ENCODE measurements around the gene MTMR3. TPM values are rescaled to one million over a fixed set of nuclear protein-coding genes. Genes with fewer than 3 reads are reported as not detected.

The MTMR3 gene
- total and polyA plus RNA-seq, 2 of the 8 experiments (the other 6 are each of a cell fraction or from before 2014, with no cell fraction given), result 16.9 to 18.5 TPM

DNA sequence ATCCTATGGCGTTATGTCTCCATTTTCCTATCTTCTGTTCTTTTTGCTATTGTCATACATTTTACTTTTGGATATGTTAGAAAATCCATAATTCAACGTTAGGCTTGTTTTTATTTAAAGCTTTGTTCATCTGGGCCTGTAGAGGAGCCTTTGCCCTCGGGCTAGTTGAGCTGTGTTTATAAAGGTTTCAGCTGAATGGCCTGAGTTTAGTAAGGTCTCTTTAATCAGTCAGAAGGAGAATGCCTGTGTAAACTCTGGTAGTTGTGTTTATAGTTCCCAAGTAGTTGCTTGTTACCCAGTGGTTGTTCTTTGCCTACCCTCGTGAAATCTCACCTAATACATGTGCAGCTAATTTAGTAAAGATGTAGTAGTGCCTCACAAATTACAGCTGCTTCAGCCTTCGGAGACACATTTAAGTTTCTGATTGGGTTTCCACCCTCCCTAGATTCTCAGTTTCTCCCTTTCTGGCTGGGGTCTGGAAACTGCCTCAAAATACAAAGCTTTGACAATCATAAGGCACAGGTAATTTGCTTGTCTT, 33.1 kb downstream of the MTMR3 start (continued):
- TF ChIP-seq, protein P1, sequence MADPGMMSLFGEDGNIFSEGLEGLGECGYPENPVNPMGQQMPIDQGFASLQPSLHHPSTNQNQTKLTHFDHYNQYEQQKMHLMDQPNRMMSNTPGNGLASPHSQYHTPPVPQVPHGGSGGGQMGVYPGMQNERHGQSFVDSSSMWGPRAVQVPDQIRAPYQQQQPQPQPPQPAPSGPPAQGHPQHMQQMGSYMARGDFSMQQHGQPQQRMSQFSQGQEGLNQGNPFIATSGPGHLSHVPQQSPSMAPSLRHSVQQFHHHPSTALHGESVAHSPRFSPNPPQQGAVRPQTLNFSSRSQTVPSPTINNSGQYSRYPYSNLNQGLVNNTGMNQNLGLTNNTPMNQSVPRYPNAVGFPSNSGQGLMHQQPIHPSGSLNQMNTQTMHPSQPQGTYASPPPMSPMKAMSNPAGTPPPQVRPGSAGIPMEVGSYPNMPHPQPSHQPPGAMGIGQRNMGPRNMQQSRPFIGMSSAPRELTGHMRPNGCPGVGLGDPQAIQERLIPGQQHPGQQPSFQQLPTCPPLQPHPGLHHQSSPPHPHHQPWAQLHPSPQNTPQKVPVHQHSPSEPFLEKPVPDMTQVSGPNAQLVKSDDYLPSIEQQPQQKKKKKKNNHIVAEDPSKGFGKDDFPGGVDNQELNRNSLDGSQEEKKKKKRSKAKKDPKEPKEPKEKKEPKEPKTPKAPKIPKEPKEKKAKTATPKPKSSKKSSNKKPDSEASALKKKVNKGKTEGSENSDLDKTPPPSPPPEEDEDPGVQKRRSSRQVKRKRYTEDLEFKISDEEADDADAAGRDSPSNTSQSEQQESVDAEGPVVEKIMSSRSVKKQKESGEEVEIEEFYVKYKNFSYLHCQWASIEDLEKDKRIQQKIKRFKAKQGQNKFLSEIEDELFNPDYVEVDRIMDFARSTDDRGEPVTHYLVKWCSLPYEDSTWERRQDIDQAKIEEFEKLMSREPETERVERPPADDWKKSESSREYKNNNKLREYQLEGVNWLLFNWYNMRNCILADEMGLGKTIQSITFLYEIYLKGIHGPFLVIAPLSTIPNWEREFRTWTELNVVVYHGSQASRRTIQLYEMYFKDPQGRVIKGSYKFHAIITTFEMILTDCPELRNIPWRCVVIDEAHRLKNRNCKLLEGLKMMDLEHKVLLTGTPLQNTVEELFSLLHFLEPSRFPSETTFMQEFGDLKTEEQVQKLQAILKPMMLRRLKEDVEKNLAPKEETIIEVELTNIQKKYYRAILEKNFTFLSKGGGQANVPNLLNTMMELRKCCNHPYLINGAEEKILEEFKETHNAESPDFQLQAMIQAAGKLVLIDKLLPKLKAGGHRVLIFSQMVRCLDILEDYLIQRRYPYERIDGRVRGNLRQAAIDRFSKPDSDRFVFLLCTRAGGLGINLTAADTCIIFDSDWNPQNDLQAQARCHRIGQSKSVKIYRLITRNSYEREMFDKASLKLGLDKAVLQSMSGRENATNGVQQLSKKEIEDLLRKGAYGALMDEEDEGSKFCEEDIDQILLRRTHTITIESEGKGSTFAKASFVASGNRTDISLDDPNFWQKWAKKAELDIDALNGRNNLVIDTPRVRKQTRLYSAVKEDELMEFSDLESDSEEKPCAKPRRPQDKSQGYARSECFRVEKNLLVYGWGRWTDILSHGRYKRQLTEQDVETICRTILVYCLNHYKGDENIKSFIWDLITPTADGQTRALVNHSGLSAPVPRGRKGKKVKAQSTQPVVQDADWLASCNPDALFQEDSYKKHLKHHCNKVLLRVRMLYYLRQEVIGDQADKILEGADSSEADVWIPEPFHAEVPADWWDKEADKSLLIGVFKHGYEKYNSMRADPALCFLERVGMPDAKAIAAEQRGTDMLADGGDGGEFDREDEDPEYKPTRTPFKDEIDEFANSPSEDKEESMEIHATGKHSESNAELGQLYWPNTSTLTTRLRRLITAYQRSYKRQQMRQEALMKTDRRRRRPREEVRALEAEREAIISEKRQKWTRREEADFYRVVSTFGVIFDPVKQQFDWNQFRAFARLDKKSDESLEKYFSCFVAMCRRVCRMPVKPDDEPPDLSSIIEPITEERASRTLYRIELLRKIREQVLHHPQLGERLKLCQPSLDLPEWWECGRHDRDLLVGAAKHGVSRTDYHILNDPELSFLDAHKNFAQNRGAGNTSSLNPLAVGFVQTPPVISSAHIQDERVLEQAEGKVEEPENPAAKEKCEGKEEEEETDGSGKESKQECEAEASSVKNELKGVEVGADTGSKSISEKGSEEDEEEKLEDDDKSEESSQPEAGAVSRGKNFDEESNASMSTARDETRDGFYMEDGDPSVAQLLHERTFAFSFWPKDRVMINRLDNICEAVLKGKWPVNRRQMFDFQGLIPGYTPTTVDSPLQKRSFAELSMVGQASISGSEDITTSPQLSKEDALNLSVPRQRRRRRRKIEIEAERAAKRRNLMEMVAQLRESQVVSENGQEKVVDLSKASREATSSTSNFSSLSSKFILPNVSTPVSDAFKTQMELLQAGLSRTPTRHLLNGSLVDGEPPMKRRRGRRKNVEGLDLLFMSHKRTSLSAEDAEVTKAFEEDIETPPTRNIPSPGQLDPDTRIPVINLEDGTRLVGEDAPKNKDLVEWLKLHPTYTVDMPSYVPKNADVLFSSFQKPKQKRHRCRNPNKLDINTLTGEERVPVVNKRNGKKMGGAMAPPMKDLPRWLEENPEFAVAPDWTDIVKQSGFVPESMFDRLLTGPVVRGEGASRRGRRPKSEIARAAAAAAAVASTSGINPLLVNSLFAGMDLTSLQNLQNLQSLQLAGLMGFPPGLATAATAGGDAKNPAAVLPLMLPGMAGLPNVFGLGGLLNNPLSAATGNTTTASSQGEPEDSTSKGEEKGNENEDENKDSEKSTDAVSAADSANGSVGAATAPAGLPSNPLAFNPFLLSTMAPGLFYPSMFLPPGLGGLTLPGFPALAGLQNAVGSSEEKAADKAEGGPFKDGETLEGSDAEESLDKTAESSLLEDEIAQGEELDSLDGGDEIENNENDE (IDR thresholded peaks at IDR 0.05; ENCODE audit: insufficient replicate concordance, low read length), result no peak
